ENCODE data around the gene ANKRD30B. TPM values are rescaled to one million over a fixed set of nuclear protein-coding genes. Genes with fewer than 3 reads are reported as not detected.
"Not testable (repeated sequence)": the region's sequence is repeated elsewhere in the genome, so short reads cannot be mapped to it uniquely, and the experiment has no call there.

ANKRD30B gene
- total RNA-seq, 1 donor from 2014 or later: not detected

DNA sequence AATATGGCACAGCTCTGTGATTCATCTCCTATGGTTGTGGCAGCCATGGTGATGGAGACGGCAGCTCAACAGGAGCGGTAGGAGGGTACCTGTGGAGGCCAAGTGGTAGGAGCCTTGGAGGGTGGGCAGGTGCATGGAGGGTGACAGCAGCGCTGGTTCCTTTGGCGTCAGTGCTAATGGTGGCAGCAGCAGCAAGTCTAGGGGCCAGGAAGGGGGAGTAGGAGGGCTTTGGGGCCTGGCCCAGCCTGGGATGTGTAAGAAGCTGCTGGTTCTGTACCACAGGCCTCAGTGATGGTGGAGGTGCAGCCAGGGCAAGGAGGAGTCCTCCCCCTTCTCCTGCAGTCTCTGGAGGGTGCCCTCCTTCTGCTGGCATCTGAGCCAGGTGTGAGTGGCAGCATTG, 120.0 kb downstream of the ANKRD30B start:
- peaks cover 12% of the 10 kb centered on the region for H3K9me3 Mint-ChIP-seq (ENCODE audit: low read depth)
- H3K27me3 Mint-ChIP-seq; H3K36me3 Mint-ChIP-seq (ENCODE audit: insufficient read depth): not testable (repeated sequence)

DNA sequence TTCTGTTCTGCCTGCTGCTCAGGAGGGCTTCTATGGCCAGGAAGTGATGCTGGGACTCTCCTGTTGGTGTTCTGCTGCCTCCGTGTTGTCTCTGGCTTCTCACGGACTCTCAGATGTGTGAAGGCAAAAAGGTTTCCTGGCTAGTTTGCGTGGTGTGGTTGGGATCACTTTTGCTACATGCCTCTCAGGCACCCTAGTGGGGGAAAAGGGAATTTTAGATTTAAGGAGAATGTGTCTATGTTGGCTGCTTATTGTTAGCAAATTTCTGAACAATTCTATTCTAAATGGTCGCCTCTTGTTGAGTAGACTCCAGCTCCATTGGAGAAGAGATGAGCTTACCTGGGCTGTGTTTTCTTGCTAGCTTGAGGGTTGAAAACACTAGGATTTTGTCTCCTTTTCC, 120.9 kb downstream of the ANKRD30B start:
- not testable (repeated sequence) for H3K27ac Mint-ChIP-seq; H3K36me3 Mint-ChIP-seq (ENCODE audit: insufficient read depth); H3K4me1 Mint-ChIP-seq (ENCODE audit: low read depth); DNase-seq (ENCODE audit: low spot score, unreplicated experiment); H3K27me3 Mint-ChIP-seq; H3K4me3 Mint-ChIP-seq (ENCODE audit: low read depth)
- peaks cover 10% of the 10 kb centered on the region for H3K9me3 Mint-ChIP-seq (ENCODE audit: low read depth)

More for the DNA sequence above, 120.0 kb downstream of the ANKRD30B start:
- H3K4me1 Mint-ChIP-seq (ENCODE audit: low read depth); H3K4me3 Mint-ChIP-seq (ENCODE audit: low read depth); H3K27ac Mint-ChIP-seq; DNase-seq (ENCODE audit: low spot score, unreplicated experiment): not testable (repeated sequence)

DNA sequence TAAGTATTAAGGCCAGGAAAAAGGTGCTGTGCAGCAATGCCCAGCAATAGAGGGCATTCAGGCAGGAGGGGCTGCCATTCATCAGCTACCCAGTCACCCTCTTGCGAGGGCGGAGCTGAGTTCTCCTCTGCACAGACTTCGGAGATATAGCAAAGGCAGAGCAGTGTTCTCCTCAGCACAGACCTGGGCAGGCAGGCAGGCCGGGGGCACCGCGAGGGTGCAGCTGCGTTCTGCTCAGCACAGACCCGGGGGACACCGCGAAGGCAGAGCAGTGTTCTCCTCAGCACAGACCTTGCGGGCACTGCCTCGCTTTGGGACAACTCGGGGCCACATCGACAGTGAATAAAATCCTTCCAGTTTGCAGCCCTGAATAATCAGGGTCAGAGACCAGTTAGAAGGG, 130.9 kb downstream of the ANKRD30B start:
- H3K27ac Mint-ChIP-seq: not testable (repeated sequence)
- peaks cover 33% of the 10 kb centered on the region for H3K9me3 Mint-ChIP-seq (ENCODE audit: low read depth)

DNA sequence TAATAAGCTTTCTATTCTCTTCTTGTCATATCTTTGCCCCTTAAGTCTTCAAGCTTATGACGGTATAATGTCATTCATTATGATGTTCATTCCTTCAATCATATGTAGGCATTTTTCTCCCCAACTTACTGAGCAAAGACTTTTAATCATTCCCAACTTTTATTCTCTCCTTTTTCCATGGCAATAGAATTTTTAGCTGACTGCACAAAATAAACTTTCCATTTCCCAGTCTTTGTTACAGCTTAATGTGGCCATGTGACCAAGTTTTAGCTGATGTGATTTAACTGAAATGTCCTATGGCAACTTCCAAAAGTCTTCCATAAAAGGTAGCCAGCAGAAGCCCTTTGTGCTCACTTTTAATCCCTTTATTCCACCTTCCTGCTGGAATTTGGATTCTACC, 152.5 kb downstream of the ANKRD30B start:
- no peak overlapping the region for H3K27ac Mint-ChIP-seq
- no peak for DNase-seq (ENCODE audit: low spot score, unreplicated experiment)
- H3K4me1 Mint-ChIP-seq (ENCODE audit: low read depth): no peaks in the 10 kb centered on the region
- no peak overlapping the region for H3K4me3 Mint-ChIP-seq (ENCODE audit: low read depth)
- peaks cover 3% of the 10 kb centered on the region for H3K36me3 Mint-ChIP-seq (ENCODE audit: insufficient read depth)
- H3K9me3 Mint-ChIP-seq (ENCODE audit: low read depth): peaks cover 50% of the 10 kb centered on the region
- TF ChIP-seq, protein P1, sequence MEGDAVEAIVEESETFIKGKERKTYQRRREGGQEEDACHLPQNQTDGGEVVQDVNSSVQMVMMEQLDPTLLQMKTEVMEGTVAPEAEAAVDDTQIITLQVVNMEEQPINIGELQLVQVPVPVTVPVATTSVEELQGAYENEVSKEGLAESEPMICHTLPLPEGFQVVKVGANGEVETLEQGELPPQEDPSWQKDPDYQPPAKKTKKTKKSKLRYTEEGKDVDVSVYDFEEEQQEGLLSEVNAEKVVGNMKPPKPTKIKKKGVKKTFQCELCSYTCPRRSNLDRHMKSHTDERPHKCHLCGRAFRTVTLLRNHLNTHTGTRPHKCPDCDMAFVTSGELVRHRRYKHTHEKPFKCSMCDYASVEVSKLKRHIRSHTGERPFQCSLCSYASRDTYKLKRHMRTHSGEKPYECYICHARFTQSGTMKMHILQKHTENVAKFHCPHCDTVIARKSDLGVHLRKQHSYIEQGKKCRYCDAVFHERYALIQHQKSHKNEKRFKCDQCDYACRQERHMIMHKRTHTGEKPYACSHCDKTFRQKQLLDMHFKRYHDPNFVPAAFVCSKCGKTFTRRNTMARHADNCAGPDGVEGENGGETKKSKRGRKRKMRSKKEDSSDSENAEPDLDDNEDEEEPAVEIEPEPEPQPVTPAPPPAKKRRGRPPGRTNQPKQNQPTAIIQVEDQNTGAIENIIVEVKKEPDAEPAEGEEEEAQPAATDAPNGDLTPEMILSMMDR (IDR thresholded peaks at IDR 0.05; ENCODE audit: unreplicated experiment): no peak
- no peaks in the 10 kb centered on the region for H3K27me3 Mint-ChIP-seq

More for the DNA sequence above, 130.9 kb downstream of the ANKRD30B start:
- not testable (repeated sequence) for H3K27me3 Mint-ChIP-seq; H3K4me3 Mint-ChIP-seq (ENCODE audit: low read depth); H3K4me1 Mint-ChIP-seq (ENCODE audit: low read depth); H3K36me3 Mint-ChIP-seq (ENCODE audit: insufficient read depth); DNase-seq (ENCODE audit: low spot score, unreplicated experiment)

Small RNA genes within 50 kb of the gene (microRNA-seq; reads per million reads assigned to microRNA genes)
- gene MIR3156-2 (ENCODE audit: borderline number of aligned reads, unreplicated experiment): not detected

Other genes with a start within 250 kb of the ANKRD30B start
- gene POTEC, start 204.6 kb upstream of the ANKRD30B start, total RNA-seq: not detected in 2 replicates

Measured in progenitor cell of endocrine pancreas (in vitro differentiated cells).